ENCODE data around the gene COMMD9.

COMMD9 gene

DNA sequence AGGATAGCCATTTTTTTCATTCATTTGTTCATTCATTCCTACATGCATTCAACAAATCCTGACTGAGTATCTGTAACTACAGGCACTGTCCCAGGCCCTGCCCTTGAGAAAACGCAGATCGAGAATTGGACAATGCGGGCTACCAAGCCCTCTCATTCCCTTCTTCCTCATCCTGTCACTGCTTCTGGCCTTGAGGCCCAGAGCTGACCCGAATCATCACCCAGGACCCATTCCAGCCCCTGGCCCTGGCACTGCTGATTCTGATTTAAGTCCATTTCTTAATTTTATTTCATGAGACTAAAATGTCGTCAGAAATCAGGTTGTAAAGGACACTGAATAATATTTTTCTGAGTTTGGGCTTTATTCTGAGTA is 24.3 kb downstream of the COMMD9 start:
- no peaks in the 10 kb centered on the region for H3K9me3 ChIP-seq (replicated peaks; ENCODE audit: insufficient read depth, low read length)
- TF ChIP-seq, protein P1, sequence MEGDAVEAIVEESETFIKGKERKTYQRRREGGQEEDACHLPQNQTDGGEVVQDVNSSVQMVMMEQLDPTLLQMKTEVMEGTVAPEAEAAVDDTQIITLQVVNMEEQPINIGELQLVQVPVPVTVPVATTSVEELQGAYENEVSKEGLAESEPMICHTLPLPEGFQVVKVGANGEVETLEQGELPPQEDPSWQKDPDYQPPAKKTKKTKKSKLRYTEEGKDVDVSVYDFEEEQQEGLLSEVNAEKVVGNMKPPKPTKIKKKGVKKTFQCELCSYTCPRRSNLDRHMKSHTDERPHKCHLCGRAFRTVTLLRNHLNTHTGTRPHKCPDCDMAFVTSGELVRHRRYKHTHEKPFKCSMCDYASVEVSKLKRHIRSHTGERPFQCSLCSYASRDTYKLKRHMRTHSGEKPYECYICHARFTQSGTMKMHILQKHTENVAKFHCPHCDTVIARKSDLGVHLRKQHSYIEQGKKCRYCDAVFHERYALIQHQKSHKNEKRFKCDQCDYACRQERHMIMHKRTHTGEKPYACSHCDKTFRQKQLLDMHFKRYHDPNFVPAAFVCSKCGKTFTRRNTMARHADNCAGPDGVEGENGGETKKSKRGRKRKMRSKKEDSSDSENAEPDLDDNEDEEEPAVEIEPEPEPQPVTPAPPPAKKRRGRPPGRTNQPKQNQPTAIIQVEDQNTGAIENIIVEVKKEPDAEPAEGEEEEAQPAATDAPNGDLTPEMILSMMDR (IDR thresholded peaks at IDR 0.05; ENCODE audit: low read length), result no peak
- TF ChIP-seq EZH2phosphoT487 (IDR thresholded peaks at IDR 0.05; ENCODE audit: low read length) (no peak), EZH2 (optimal IDR thresholded peaks at IDR 0.05; ENCODE audit: low read depth, low read length) (no peak)
- no peak overlapping the region for H3K4me3 ChIP-seq (ENCODE audit: low read length)
- no peaks in the 10 kb centered on the region for H3K79me2 ChIP-seq (ENCODE audit: low read length)
- H3K4me2 ChIP-seq (ENCODE audit: low read depth, low read length), result no peak overlapping the region
- no peaks in the 10 kb centered on the region for H3K9me2 ChIP-seq (replicated peaks; ENCODE audit: insufficient read depth, low read length)
- H3K27ac ChIP-seq (ENCODE audit: low read length), result no peak overlapping the region
- no peak overlapping the region for H2AFZ ChIP-seq (ENCODE audit: low read length)
- H3K27me3 ChIP-seq (replicated peaks; ENCODE audit: insufficient read depth, low read length), result no peaks in the 10 kb centered on the region
- H3K9ac ChIP-seq (ENCODE audit: low read length), result no peak overlapping the region
- no peak for DNase-seq
- H4K20me1 ChIP-seq (ENCODE audit: insufficient read depth, low read length), result no peaks in the 10 kb centered on the region
- no peaks in the 10 kb centered on the region for H3K36me3 ChIP-seq (replicated peaks; ENCODE audit: insufficient read depth, low read length)
- H3F3A ChIP-seq (ENCODE audit: insufficient read depth, low read length), result no peaks in the 10 kb centered on the region
- no peaks in the 10 kb centered on the region for H3K4me1 ChIP-seq (ENCODE audit: low read length)

DNA sequence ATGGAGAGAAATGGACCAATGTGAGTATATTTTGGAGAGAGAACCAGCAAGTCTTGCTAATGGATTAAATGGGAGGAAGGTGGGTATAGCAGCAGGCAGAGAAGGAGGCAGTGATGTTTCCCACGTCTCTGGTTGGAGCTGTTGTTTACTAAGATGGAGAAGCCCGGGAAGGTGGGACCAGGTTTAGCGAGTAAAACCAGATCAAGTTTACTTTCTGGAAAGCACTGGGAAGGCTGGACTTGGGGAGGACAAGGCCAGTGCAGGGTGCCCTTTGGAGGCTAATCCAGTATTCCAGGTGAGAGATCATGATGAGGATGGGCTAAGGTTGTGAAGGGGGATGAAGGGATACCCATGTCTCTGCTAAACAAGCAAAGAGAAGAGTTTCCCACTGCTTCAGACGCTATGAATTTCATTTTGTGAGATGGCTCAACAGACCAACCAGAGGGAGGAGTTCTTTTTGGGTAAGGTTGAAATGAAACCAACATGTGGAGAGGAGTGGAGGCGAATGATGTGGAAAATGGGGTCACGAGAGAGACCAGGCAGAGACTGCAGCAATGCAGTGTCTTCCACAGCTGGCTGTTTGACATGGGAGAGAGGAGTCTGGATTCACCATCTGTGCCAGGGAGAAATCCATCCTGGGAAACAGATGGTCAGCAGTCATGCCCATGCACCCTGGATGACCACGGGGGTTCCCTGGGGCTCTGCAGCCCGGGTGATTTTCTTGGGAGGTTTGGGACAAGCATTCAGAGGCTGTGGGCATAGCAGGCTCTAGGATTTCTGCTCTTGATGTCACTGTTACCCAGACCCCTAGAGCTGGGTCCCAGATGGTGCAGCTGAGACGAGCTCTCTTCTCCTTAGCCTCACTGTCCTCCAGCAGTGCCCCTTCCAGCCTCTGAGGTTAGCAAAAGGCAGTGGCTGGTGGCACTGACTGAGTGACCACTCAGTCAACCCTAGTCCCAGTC is 24.9 kb downstream of the COMMD9 start:
- no peaks in the 10 kb centered on the region for H3K9me3 ChIP-seq (replicated peaks; ENCODE audit: insufficient read depth, low read length)
- TF ChIP-seq EZH2 (optimal IDR thresholded peaks at IDR 0.05; ENCODE audit: low read depth, low read length) (no peak), EZH2phosphoT487 (IDR thresholded peaks at IDR 0.05; ENCODE audit: low read length) (no peak)
- TF ChIP-seq, protein P1 (IDR thresholded peaks at IDR 0.05; ENCODE audit: low read length), result no peak
- no peak overlapping the region for H2AFZ ChIP-seq (ENCODE audit: low read length)
- H3K27ac ChIP-seq (ENCODE audit: low read length), result no peak overlapping the region
- H3K4me1 ChIP-seq (ENCODE audit: low read length), result no peaks in the 10 kb centered on the region
- H3K9me2 ChIP-seq (replicated peaks; ENCODE audit: insufficient read depth, low read length), result no peaks in the 10 kb centered on the region
- H3K36me3 ChIP-seq (replicated peaks; ENCODE audit: insufficient read depth, low read length), result no peaks in the 10 kb centered on the region
- no peaks in the 10 kb centered on the region for H3K79me2 ChIP-seq (ENCODE audit: low read length)
- no peaks in the 10 kb centered on the region for H3K27me3 ChIP-seq (replicated peaks; ENCODE audit: insufficient read depth, low read length)
- no peak overlapping the region for H3K4me3 ChIP-seq (ENCODE audit: low read length)
- H4K20me1 ChIP-seq (ENCODE audit: insufficient read depth, low read length), result no peaks in the 10 kb centered on the region
- DNase-seq, result no peak
- H3K9ac ChIP-seq (ENCODE audit: low read length), result no peak overlapping the region
- no peak overlapping the region for H3K4me2 ChIP-seq (ENCODE audit: low read depth, low read length)
- no peaks in the 10 kb centered on the region for H3F3A ChIP-seq (ENCODE audit: insufficient read depth, low read length)

DNA sequence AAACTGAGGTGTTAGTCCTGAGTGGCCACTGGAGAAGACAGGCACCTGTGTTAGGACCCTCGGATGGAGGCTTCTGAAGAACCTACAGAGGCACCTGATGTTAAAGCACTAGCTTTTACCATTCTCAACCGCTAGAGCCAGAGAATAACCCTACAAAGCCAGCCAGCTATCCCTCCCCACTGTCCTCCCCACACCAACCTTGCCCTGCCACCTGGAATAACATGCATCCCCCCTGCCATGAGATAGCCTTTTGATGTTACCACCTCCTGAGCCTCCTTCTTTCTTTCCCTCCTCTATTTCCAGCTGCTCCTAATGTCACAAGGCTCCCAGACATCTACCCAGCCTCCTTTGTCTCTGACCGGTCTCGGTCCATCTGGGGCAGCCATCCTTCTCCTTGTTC is 28.1 kb downstream of the COMMD9 start:
- DNase-seq, result no peak
- TF ChIP-seq, protein P1 (IDR thresholded peaks at IDR 0.05; ENCODE audit: low read length), result no peak
- TF ChIP-seq EZH2phosphoT487 (IDR thresholded peaks at IDR 0.05; ENCODE audit: low read length) (no peak), EZH2 (optimal IDR thresholded peaks at IDR 0.05; ENCODE audit: low read depth, low read length) (no peak)
- H3K9me2 ChIP-seq (replicated peaks; ENCODE audit: insufficient read depth, low read length), result no peaks in the 10 kb centered on the region
- no peak overlapping the region for H3K9ac ChIP-seq (ENCODE audit: low read length)
- no peaks in the 10 kb centered on the region for H3K36me3 ChIP-seq (replicated peaks; ENCODE audit: insufficient read depth, low read length)
- no peak overlapping the region for H3K27ac ChIP-seq (ENCODE audit: low read length)
- no peak overlapping the region for H3K4me2 ChIP-seq (ENCODE audit: low read depth, low read length)
- H3K9me3 ChIP-seq (replicated peaks; ENCODE audit: insufficient read depth, low read length), result no peaks in the 10 kb centered on the region
- no peaks in the 10 kb centered on the region for H4K20me1 ChIP-seq (ENCODE audit: insufficient read depth, low read length)
- no peaks in the 10 kb centered on the region for H3K4me1 ChIP-seq (ENCODE audit: low read length)
- no peaks in the 10 kb centered on the region for H3K79me2 ChIP-seq (ENCODE audit: low read length)
- no peaks in the 10 kb centered on the region for H3K27me3 ChIP-seq (replicated peaks; ENCODE audit: insufficient read depth, low read length)
- no peak overlapping the region for H2AFZ ChIP-seq (ENCODE audit: low read length)
- no peaks in the 10 kb centered on the region for H3F3A ChIP-seq (ENCODE audit: insufficient read depth, low read length)
- no peak overlapping the region for H3K4me3 ChIP-seq (ENCODE audit: low read length)

Data from MM.1S (cell line).